Endothelial cell of umbilical vein (primary cell): ENCODE data around the gene ADSL. TPM values are rescaled to one million over a fixed set of nuclear protein-coding genes. Genes with fewer than 3 reads are reported as not detected.

Source experiments
- BruUV-seq: library from RNA; stranded (reverse); fragments of 400-500 nt; replicated peaks from 2 replicates; lab custom pipeline; 2021; lab: Mats Ljungman, UMichigan
- CTCF ChIA-PET: fragments of 300-600, 350-600 bp; sonication (Branson Sonifier 250); formaldehyde crosslinking; loops from one replicate; lab custom pipeline; 2021; ENCODE audit warnings: antibody characterized with exemption, inconsistent platforms; lab: Charles Lee
- POLR2A ChIA-PET: fragments of 300-600, 350-600 bp; sonication (Branson Sonifier 250); formaldehyde crosslinking; loops from one replicate; lab custom pipeline; 2021; ENCODE audit warnings: antibody characterized with exemption, inconsistent platforms; lab: Charles Lee
- DNase-seq: peaks from one replicate; pipeline ENCODE4 v3.0.0-alpha.2; 2011; ENCODE audit warnings: low read depth, low spot score
- FAIRE-seq: peaks from 2 replicates; lab custom pipeline; 2011; peaks lifted over from hg19 to GRCh38; lab: Jason Lieb, UNC
- H2AFZ ChIP-seq: 2 replicates; pipeline ENCODE4 v1.6.0; 2012; ENCODE audit warnings: low read depth, low read length, control low read depth, inconsistent platforms
- H3K27ac ChIP-seq: 2 replicates; pipeline ENCODE4 v1.5.1; 2011; ENCODE audit warnings: low read depth, mild to moderate bottlenecking, control low read depth, low read length, moderate library complexity; ENCODE audit not compliant: insufficient read depth
- H3K27me3 ChIP-seq, 2 experiments: 2 replicates each; pipeline versions ENCODE4 v1.6.0 to v1.6.1; 2011; ENCODE audit warnings: low read length in 2 of 2, mixed read lengths in 1 of 2; ENCODE audit not compliant: control insufficient read depth in 2 of 2, insufficient read depth in 2 of 2
- H3K36me3 ChIP-seq, 2 experiments: 2 replicates in 1 of 2; 3 replicates in 1 of 2; pipeline ENCODE4 v1.5.1; 2011; ENCODE audit warnings: low read length in 2 of 2, mild to moderate bottlenecking in 1 of 2, moderate library complexity in 1 of 2; ENCODE audit not compliant: control insufficient read depth in 2 of 2, insufficient read depth in 2 of 2; ENCODE audit errors: extremely low read depth in 1 of 2
- H3K4me1 ChIP-seq: 3 replicates; pipeline ENCODE4 v1.5.1; 2011; ENCODE audit warnings: mild to moderate bottlenecking, low read length; ENCODE audit not compliant: control insufficient read depth, insufficient read depth; ENCODE audit errors: extremely low read depth
- H3K4me2 ChIP-seq: 2 replicates; pipeline ENCODE4 v1.6.1; 2011; ENCODE audit warnings: low read length, control low read depth, mixed read lengths; ENCODE audit not compliant: insufficient read depth
- H3K4me3 ChIP-seq, 3 experiments: fragments of 200-600 bp in 1 of 3; sonication (generic), shearing (Covaris generic) in 1 of 3; replicated peaks in 1 of 3; 2 replicates each; pipeline ENCODE4 v1.5.1; 2011 to 2016; ENCODE audit warnings: control low read depth in 3 of 3, low read length in 3 of 3, mild to moderate bottlenecking in 2 of 3, inconsistent platforms in 1 of 3, low read depth in 1 of 3, moderate library complexity in 1 of 3; ENCODE audit not compliant: insufficient read depth in 1 of 3
- H3K79me2 ChIP-seq: 2 replicates; pipeline ENCODE4 v1.6.0; 2012; ENCODE audit warnings: low read length, inconsistent platforms; ENCODE audit not compliant: control insufficient read depth, insufficient read depth
- H3K9ac ChIP-seq: replicated peaks from 2 replicates; pipeline ENCODE3; 2011; ENCODE audit warnings: low read length, control low read depth; ENCODE audit not compliant: insufficient read depth; ENCODE audit errors: extremely low read depth
- H3K9me1 ChIP-seq: replicated peaks from 3 replicates; pipeline ENCODE4 v1.6.0; 2011; ENCODE audit warnings: mild to moderate bottlenecking, low read length; ENCODE audit not compliant: control insufficient read depth, insufficient read depth; ENCODE audit errors: extremely low read depth
- H3K9me3 ChIP-seq: replicated peaks from 2 replicates; pipeline ENCODE4 v1.5.1; 2012; ENCODE audit warnings: low read length, inconsistent platforms; ENCODE audit not compliant: control insufficient read depth, insufficient read depth
- H4K20me1 ChIP-seq: replicated peaks from 2 replicates; pipeline ENCODE3; 2011; ENCODE audit warnings: mild to moderate bottlenecking, low read length; ENCODE audit not compliant: control insufficient read depth, insufficient read depth; ENCODE audit errors: extremely low read depth
- EZH2 ChIP-seq: IDR thresholded peaks from 2 replicates; pipeline ENCODE4 v1.6.1; 2012; ENCODE audit warnings: borderline replicate concordance, low read depth, mild to moderate bottlenecking, moderate library complexity, low read length, inconsistent platforms; ENCODE audit not compliant: severe bottlenecking
- FOS ChIP-seq: IDR thresholded peaks from 2 replicates; pipeline ENCODE4 v1.6.1; 2011; ENCODE audit warnings: mild to moderate bottlenecking, low read length, moderate library complexity, borderline replicate concordance; ENCODE audit not compliant: insufficient read depth
- GATA2 ChIP-seq: IDR thresholded peaks from 2 replicates; pipeline ENCODE4 v1.7.0; 2011; ENCODE audit warnings: low read depth, mild to moderate bottlenecking, moderate library complexity, mixed read lengths, low read length; ENCODE audit not compliant: insufficient read length, insufficient read depth
- JUN ChIP-seq: IDR thresholded peaks from 2 replicates; pipeline ENCODE4 v1.6.1; 2011; ENCODE audit warnings: borderline replicate concordance, low read depth; ENCODE audit not compliant: insufficient read length, insufficient read depth
- MYC ChIP-seq: IDR thresholded peaks from one replicate; pipeline ENCODE4 v1.6.1; 2011; ENCODE audit warnings: mild to moderate bottlenecking, low read depth, low read length
- POLR2A ChIP-seq: IDR thresholded peaks from 2 replicates; pipeline ENCODE4 v1.6.1; 2012; ENCODE audit warnings: low read depth, mild to moderate bottlenecking, control low read depth, low read length
- POLR2AphosphoS5 ChIP-seq: IDR thresholded peaks from 2 replicates; pipeline ENCODE4 v1.6.1; 2012; ENCODE audit warnings: low read depth, mild to moderate bottlenecking, control low read depth, low read length, moderate library complexity; ENCODE audit not compliant: insufficient read depth
- dilution Hi-C: fragments of 300-500 bp; cut with MboI; formaldehyde crosslinking; loops from one replicate; pipeline ENCODE4 v1.15.0; 2019; ENCODE audit warnings: low sequenced_read_pairs; ENCODE audit not compliant: extremely low pct_ligation_motif_present
- intact Hi-C: fragments of 100-400 bp; cut with micrococcal nuclease; formaldehyde crosslinking; loops from one replicate; pipeline ENCODE4 v1.10.0; 2022
- polyA plus RNA-seq, 4 experiments: library from polyadenylated mRNA; depleted of rRNA in 3 of 4; stranded (reverse) in 3 of 4; unstranded in 1 of 4; fragments of >200 nt; gene quantifications; 2 replicates each; pipeline versions ENCODE4 v1.2.1 to v1.2.3, GENCODE V29; 2011 to 2012; ENCODE audit warnings: missing spikeins in 1 of 4
- total RNA-seq: library from RNA; stranded (reverse); gene quantifications from 2 replicates; pipeline ENCODE4 v1.2.3, GENCODE V29; 2021
- TF ChIP-seq, protein P1 (sequence below), 2 donors: IDR thresholded peaks; 1 replicate in 1 of 2; 2 replicates in 1 of 2; pipeline ENCODE4 v1.5.1; 2011; ENCODE audit warnings: low read length in 2 of 2, mild to moderate bottlenecking in 2 of 2, moderate library complexity in 2 of 2, control low read depth in 1 of 2, inconsistent platforms in 1 of 2, low read depth in 1 of 2; ENCODE audit not compliant: insufficient read depth in 1 of 2; ENCODE audit errors: extremely low read depth in 1 of 2
- TF ChIP-seq, protein P2 (sequence below): IDR thresholded peaks from 2 replicates; pipeline ENCODE4 v1.6.1; 2011; ENCODE audit not compliant: insufficient read depth, insufficient read length

ADSL gene
- total and polyA plus RNA-seq, 2 donors (not counting 3 experiments of a cell fraction or from before 2014, with no cell fraction given): 103 to 141 TPM

DNA sequence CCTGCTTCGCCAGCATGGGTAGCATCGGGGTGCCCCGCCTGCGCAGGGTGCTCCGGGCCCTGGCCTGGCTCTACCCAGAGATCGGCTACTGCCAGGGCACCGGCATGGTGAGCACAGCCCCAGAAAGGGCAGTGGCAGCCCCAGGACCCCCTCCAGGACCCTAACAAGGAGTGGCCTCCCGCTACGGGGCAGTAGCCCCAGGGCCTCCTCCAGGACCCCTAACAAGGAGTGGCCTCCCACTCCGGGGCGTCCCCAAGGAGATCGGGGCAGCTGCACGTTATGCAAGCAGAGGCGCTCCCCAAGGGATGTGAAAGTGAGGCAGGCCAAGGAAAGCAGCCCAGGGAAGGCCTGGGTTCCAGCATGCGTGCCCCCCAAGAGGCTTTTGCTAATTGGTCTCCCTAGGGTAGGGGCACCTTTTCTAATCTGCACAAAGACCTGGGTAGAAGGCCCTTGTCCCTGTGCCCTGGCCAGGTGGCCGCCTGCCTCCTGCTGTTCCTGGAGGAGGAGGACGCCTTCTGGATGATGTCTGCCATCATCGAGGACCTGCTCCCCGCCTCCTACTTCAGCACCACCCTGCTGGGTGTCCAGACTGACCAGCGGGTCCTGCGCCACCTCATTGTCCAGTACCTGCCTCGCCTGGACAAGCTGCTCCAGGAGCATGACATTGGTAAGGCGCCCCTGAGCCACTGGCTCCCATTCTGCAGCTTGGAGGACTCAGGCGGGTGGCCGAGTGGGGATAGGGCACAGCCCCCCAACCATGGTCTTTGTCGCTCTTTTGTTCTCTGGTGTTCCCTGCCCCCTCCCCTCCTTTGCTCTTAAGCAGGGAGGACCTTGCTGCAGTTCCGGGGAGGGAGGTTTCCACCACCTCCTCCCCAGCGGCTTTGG is 59.1 kb downstream of the ADSL start:
- intact Hi-C loops: no loop called here
- POLR2A ChIA-PET: no interaction called here
- Histone ChIP-seq H3K27me3 (no peaks in the 10 kb centered on the region), H2AFZ (no peak overlapping the region), H3K4me1 (no peaks in the 10 kb centered on the region), H3K79me2 (no peaks in the 10 kb centered on the region), H3K27ac (no peak overlapping the region), H3K4me3 (no peak overlapping the region), H3K9me3 (no peaks in the 10 kb centered on the region), H3K36me3 (peaks cover 4 to 59% of the 10 kb centered on the region in 2 experiments), H3K9me1 (no peaks in the 10 kb centered on the region), H3K4me2 (no peak overlapping the region), H4K20me1 (no peaks in the 10 kb centered on the region), H3K9ac (no peak overlapping the region)
- CTCF ChIA-PET: interaction anchor here (1.2 kb wide), 1 partner anchor 13 kb away, joined by 3 read pairs; no protein-coding TSS in a partner anchor
- BruUV-seq: no TSS peak
- dilution Hi-C loops: no loop called here
- TF ChIP-seq POLR2A (no peak), MYC (no peak), FOS (no peak), GATA2 (no peak), JUN (no peak), POLR2AphosphoS5 (no peak), EZH2 (no peak)
- TF ChIP-seq, protein P1, sequence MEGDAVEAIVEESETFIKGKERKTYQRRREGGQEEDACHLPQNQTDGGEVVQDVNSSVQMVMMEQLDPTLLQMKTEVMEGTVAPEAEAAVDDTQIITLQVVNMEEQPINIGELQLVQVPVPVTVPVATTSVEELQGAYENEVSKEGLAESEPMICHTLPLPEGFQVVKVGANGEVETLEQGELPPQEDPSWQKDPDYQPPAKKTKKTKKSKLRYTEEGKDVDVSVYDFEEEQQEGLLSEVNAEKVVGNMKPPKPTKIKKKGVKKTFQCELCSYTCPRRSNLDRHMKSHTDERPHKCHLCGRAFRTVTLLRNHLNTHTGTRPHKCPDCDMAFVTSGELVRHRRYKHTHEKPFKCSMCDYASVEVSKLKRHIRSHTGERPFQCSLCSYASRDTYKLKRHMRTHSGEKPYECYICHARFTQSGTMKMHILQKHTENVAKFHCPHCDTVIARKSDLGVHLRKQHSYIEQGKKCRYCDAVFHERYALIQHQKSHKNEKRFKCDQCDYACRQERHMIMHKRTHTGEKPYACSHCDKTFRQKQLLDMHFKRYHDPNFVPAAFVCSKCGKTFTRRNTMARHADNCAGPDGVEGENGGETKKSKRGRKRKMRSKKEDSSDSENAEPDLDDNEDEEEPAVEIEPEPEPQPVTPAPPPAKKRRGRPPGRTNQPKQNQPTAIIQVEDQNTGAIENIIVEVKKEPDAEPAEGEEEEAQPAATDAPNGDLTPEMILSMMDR (IDR thresholded peaks at IDR 0.05; ENCODE audit: extremely low read depth in 1 of 2, insufficient read depth in 1 of 2, low read depth in 1 of 2, low read length in 2 of 2): no peak
- TF ChIP-seq, protein P2, sequence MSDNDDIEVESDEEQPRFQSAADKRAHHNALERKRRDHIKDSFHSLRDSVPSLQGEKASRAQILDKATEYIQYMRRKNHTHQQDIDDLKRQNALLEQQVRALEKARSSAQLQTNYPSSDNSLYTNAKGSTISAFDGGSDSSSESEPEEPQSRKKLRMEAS: no peak
- DNase-seq (no peak), FAIRE-seq (no peak)
